Astrocyte (in vitro differentiated cells and primary cell): ENCODE results near the gene ARID5A. TPM values are rescaled to one million over a fixed set of nuclear protein-coding genes. Genes with fewer than 3 reads are reported as not detected.

Experiments
- DNase-seq: peaks from one replicate; pipeline ENCODE4 v3.0.0-alpha.2; 2010; ENCODE audit warnings: low read depth
- FAIRE-seq: peaks from 2 replicates; lab custom pipeline; 2011; peaks lifted over from hg19 to GRCh38; lab: Jason Lieb, UNC
- H2AFZ ChIP-seq: 2 replicates; pipeline ENCODE4 v1.6.0; 2012; ENCODE audit warnings: low read depth, low read length, inconsistent platforms
- H3K27ac ChIP-seq: 2 replicates; pipeline ENCODE4 v1.5.1; 2011; ENCODE audit warnings: low read depth, low read length, inconsistent platforms
- H3K27me3 ChIP-seq: 2 replicates; pipeline ENCODE4 v1.6.0; 2011; ENCODE audit warnings: low read length, inconsistent platforms; ENCODE audit not compliant: insufficient read depth
- H3K36me3 ChIP-seq: 2 replicates; pipeline ENCODE4 v1.5.1; 2011; ENCODE audit warnings: low read length, inconsistent platforms; ENCODE audit not compliant: insufficient read depth
- H3K4me1 ChIP-seq: 2 replicates; pipeline ENCODE4 v1.5.1; 2011; ENCODE audit warnings: low read length, inconsistent platforms; ENCODE audit not compliant: insufficient read depth
- H3K4me2 ChIP-seq: 2 replicates; pipeline ENCODE4 v1.6.0; 2012; ENCODE audit warnings: low read length, inconsistent platforms
- H3K4me3 ChIP-seq: 2 replicates; pipeline ENCODE4 v1.5.1; 2011; ENCODE audit warnings: low read depth, mild to moderate bottlenecking, low read length, inconsistent platforms; ENCODE audit not compliant: insufficient read depth
- H3K79me2 ChIP-seq: 2 replicates; pipeline ENCODE4 v1.6.0; 2012; ENCODE audit warnings: mild to moderate bottlenecking, low read length, inconsistent platforms; ENCODE audit not compliant: insufficient read depth
- H3K9ac ChIP-seq: 2 replicates; pipeline ENCODE4 v1.6.0; 2012; ENCODE audit warnings: mild to moderate bottlenecking, low read length, inconsistent platforms
- H3K9me3 ChIP-seq: 2 replicates; pipeline ENCODE4 v1.5.1; 2012; ENCODE audit warnings: low read depth, mild to moderate bottlenecking, low read length, inconsistent platforms; ENCODE audit not compliant: insufficient read depth
- H4K20me1 ChIP-seq: 2 replicates; pipeline ENCODE4 v1.6.0; 2012; ENCODE audit warnings: low read length, inconsistent platforms; ENCODE audit not compliant: insufficient read depth
- H3K27ac Mint-ChIP-seq: one replicate; pipeline ENCODE4 v1.8.0; 2021; ENCODE audit warnings: mild to moderate bottlenecking, mixed read lengths; ENCODE audit not compliant: unreplicated experiment
- H3K27me3 Mint-ChIP-seq: one replicate; pipeline ENCODE4 v1.8.0; 2021; ENCODE audit warnings: low read depth, mixed read lengths; ENCODE audit not compliant: unreplicated experiment
- H3K36me3 Mint-ChIP-seq: one replicate; pipeline ENCODE4 v1.8.0; 2021; ENCODE audit warnings: low read depth, mixed read lengths; ENCODE audit not compliant: unreplicated experiment
- H3K4me1 Mint-ChIP-seq: one replicate; pipeline ENCODE4 v1.8.0; 2021; ENCODE audit warnings: low read depth, mixed read lengths; ENCODE audit not compliant: unreplicated experiment
- H3K4me3 Mint-ChIP-seq: one replicate; pipeline ENCODE4 v1.8.0; 2021; ENCODE audit warnings: mild to moderate bottlenecking, moderate library complexity, mixed read lengths; ENCODE audit not compliant: unreplicated experiment
- H3K9me3 Mint-ChIP-seq: one replicate; pipeline ENCODE4 v1.8.0; 2021; ENCODE audit warnings: mild to moderate bottlenecking, mixed read lengths; ENCODE audit not compliant: unreplicated experiment
- CTCF ChIP-seq: IDR thresholded peaks from 2 replicates; pipeline ENCODE4 v1.5.1; 2011; ENCODE audit warnings: low read depth, mild to moderate bottlenecking, inconsistent platforms, low read length, moderate library complexity; ENCODE audit not compliant: insufficient read depth
- EZH2 ChIP-seq: IDR thresholded peaks from 2 replicates; pipeline ENCODE4 v1.6.1; 2012; ENCODE audit warnings: mild to moderate bottlenecking, low read length, inconsistent platforms; ENCODE audit not compliant: insufficient read depth
- total RNA-seq: library from RNA; stranded (reverse); gene quantifications from 2 replicates; pipeline ENCODE4 v1.2.1, GENCODE V29; 2021

ARID5A gene
- total RNA-seq, 1 donor from 2014 or later: 11.8 TPM

DNA sequence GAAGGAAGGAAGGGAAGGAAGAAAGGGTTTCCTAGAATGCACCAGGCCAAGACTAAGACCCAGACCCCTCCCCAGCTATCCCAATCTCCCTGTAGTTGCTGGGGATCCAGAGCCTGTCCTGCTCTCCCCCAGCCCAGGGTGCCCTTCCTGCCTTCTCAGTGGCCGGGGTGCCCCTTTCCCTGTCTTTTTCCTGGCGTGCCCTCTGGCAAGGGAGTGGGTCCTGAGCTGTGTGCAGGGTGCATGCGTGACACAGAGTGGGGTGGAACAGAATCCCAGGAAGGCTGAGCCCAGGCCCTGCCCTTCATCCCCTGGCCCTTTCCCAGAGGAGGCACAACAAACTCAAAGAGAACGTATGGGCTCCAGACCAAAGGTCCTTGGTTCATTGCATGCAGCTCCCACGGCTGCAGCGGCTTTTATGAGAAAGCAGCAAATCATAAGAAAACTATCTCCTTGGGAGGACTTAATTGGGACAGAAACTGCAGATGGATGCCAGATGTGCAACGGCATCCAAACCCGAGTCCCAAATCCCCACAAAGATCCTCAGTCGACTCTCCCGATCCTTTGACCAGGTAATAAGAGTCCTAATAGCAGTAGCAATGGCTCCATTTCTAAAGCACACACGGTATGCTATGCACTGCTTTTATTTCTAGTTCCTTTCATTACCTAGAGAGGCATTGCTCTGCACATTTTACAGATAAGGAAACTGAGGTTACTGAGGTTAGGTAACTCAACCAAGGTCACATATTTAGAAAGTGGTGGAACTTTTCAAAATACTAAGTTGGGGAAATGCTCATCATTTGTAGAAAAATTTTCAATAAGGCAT, 12.7 kb upstream of the ARID5A start:
- no peaks in the 10 kb centered on the region for H3K79me2 ChIP-seq
- DNase-seq (no peak), FAIRE-seq (no peak)
- no peak for TF ChIP-seq CTCF
- TF ChIP-seq EZH2: no peak
- peaks cover 3% of the 10 kb centered on the region for H3K9me3 Mint-ChIP-seq
- H3K27ac ChIP-seq: no peak overlapping the region
- H3K4me1 ChIP-seq: peaks cover 17% of the 10 kb centered on the region
- H3K36me3 ChIP-seq: no peaks in the 10 kb centered on the region
- H3K27me3 ChIP-seq: peaks cover 6% of the 10 kb centered on the region
- H3K4me1 Mint-ChIP-seq: peaks cover 5% of the 10 kb centered on the region
- no peak overlapping the region for H2AFZ ChIP-seq
- H3K4me2 ChIP-seq: no peak overlapping the region
- peaks cover 33% of the 10 kb centered on the region for H3K27me3 Mint-ChIP-seq
- no peaks in the 10 kb centered on the region for H3K9me3 ChIP-seq
- H3K4me3 Mint-ChIP-seq: no peak overlapping the region
- H3K27ac Mint-ChIP-seq: no peak overlapping the region
- no peak overlapping the region for H3K9ac ChIP-seq
- no peaks in the 10 kb centered on the region for H3K36me3 Mint-ChIP-seq
- H3K4me3 ChIP-seq: no peak overlapping the region
- no peaks in the 10 kb centered on the region for H4K20me1 ChIP-seq

DNA sequence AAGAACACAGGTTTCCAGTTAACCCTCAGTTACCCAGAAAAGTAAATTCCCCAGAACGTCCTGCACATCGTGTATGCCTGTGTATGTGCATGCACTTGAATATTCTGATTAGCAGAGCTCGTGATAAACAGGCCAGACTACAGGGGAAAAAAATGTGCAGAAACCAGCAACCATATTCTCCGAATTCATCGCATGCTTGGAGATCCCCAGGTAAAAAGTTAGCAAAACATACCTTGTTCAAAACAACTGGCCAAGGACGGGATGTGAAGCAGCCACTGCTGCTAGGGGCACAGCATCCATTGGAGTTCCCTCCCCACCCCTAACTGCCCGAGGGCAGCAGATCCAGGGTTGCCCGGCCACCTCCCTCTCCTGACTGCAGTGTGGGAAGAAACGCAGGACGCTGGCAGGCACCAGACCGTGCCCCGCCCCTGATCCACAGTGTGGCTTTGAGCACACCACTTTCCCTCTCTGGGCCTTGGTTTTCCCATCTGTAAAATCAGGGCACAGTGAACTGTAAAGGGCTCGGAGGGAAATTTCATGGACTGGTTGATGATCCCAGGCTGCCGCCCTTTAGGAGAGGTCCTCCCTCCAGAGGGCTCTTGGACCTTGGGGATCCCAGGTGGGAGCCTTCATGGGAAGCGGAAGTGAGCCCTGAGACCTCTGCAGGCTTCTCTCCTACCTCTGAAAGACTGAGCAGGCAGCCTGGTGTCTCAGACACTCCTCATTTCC, 11.9 kb upstream of the ARID5A start:
- H3K27me3 Mint-ChIP-seq: peaks cover 33% of the 10 kb centered on the region
- no peak for FAIRE-seq
- Histone ChIP-seq H3K4me2 (no peak overlapping the region), H3K4me1 (peaks cover 17% of the 10 kb centered on the region), H4K20me1 (no peaks in the 10 kb centered on the region), H3K36me3 (no peaks in the 10 kb centered on the region), H3K79me2 (no peaks in the 10 kb centered on the region), H3K27me3 (peaks cover 6% of the 10 kb centered on the region), H3K27ac (no peak overlapping the region), H3K9me3 (no peaks in the 10 kb centered on the region), H3K4me3 (no peak overlapping the region), H3K9ac (no peak overlapping the region), H2AFZ (no peak overlapping the region)
- DNase-seq: no peak
- no peak overlapping the region for H3K4me3 Mint-ChIP-seq
- peaks cover 5% of the 10 kb centered on the region for H3K4me1 Mint-ChIP-seq
- no peak overlapping the region for H3K27ac Mint-ChIP-seq
- TF ChIP-seq EZH2 (no peak), CTCF (no peak)
- H3K36me3 Mint-ChIP-seq: no peaks in the 10 kb centered on the region
- H3K9me3 Mint-ChIP-seq: peaks cover 3% of the 10 kb centered on the region
